ENCODE measurements around the gene BORCS6. TPM values are rescaled to one million over a fixed set of nuclear protein-coding genes. Genes with fewer than 3 reads are reported as not detected.

The BORCS6 gene
- total and polyA plus RNA-seq, 2 of the 4 experiments (the other 2 are of a cell fraction): 2.7 to 3.3 TPM

GRCh38 chr17:8155231-8155995, 34.6 kb downstream of the BORCS6 start:
- peak overlapping the region; percentile 33 for H2AK5ac ChIP-seq (ENCODE audit: low read depth, low read length)
- H4K8ac ChIP-seq (ENCODE audit: low read depth in 2 of 2, low read length in 2 of 2): no peak overlapping the region
- in situ Hi-C loops (cut with MboI; ENCODE audit: low sequenced_read_pairs) (loop anchor here (25.0 kb wide), 1 partner anchor 918 kb away; the partner anchor contains the start of genes DVL2, GABARAP and PHF23), dilution Hi-C loops (cut with HindIII; ENCODE audit: low sequenced_read_pairs, unreplicated experiment) (no loop called here), intact Hi-C loops (cut with micrococcal nuclease) (loop anchor here (5.0 kb wide), 1 partner anchor 73 kb away; no protein-coding TSS in a partner anchor)
- H2BK120ac ChIP-seq (ENCODE audit: low read depth, low read length): no peak overlapping the region
- CTCF ChIA-PET: interaction anchor here (0.6 kb wide), 1 partner anchor 23 kb away, joined by 8 read pairs; no protein-coding TSS in a partner anchor
- H3K4me2 ChIP-seq (ENCODE audit: low read depth, low read length): peak overlapping the region; percentile 87
- peaks cover under 1 to 46% of the 10 kb centered on the region in 2 experiments; a peak in 3 of 4 replicates for H3K79me1 ChIP-seq (ENCODE audit: low read depth in 1 of 2, low read length in 2 of 2)
- ATAC-seq (ENCODE audit: low read depth) (no peak), DNase-seq (no peak)
- WGBS, 2 experiments (ENCODE audit: extremely low coverage in 2 of 2, insufficient read length in 1 of 2): 39% methylated on average over 6 of the region's 14 CpGs; no CpG with 5 or more reads in 1 of the 2 experiments
- peak overlapping the region; percentile 29; the same call in 1 of the 2 replicates for H3K23ac ChIP-seq (ENCODE audit: low read depth, low read length)
- peaks cover 6% of the 10 kb centered on the region; the same call in 1 of the 2 replicates for H3K36me3 ChIP-seq (ENCODE audit: control insufficient read depth, insufficient read depth, low read length)
- POLR2A ChIA-PET (ENCODE audit: unreplicated experiment): interaction anchor here (1.4 kb wide), 1 partner anchor 18 kb away, joined by 8 read pairs; no protein-coding TSS in a partner anchor
- no TSS peak for BruUV-seq (replicated peaks)
- H3K18ac ChIP-seq (ENCODE audit: low read depth, low read length): no peak overlapping the region
- H3K9ac ChIP-seq (ENCODE audit: low read depth, low read length): peak overlapping the region; percentile 55; the same call in 1 of the 2 replicates
- no peak overlapping the region for H4K5ac ChIP-seq (ENCODE audit: low read depth, low read length)
- peak overlapping the region; percentile 69 for H3K4me3 ChIP-seq (ENCODE audit: insufficient read depth, low read depth, low read length)
- H4K91ac ChIP-seq (ENCODE audit: insufficient read depth, low read depth, low read length): peak overlapping the region; percentile 17; the same call in 1 of the 2 replicates
- peak overlapping the region; percentile 81 for H2AK9ac ChIP-seq (replicated peaks; ENCODE audit: low read depth, low read length, poor library complexity)
- no peaks in the 10 kb centered on the region for H3K9me3 ChIP-seq (ENCODE audit: control insufficient read depth, insufficient read depth, low read length)
- H3K4me1 ChIP-seq (ENCODE audit: control insufficient read depth, insufficient read depth, low read length): peaks cover 23% of the 10 kb centered on the region
- peak overlapping the region; percentile 89 for H2AFZ ChIP-seq (replicated peaks; ENCODE audit: low read length, poor library complexity)
- peaks cover 22% of the 10 kb centered on the region for H3K9me1 ChIP-seq (ENCODE audit: insufficient read depth, low read length)
- H2BK5ac ChIP-seq (ENCODE audit: low read depth, low read length, poor library complexity, severe bottlenecking): peak overlapping the region; percentile 75
- TF ChIP-seq CHD1 (IDR thresholded peaks at IDR 0.05; ENCODE audit: low read depth, low read length) (peak; percentile 5; the same call in 1 of the 2 replicates), RCOR1 (IDR thresholded peaks at IDR 0.05; ENCODE audit: insufficient replicate concordance, low read length) (no peak)
- H4K20me1 ChIP-seq (ENCODE audit: insufficient read depth, low read length): peaks cover 13% of the 10 kb centered on the region
- H3K14ac ChIP-seq (replicated peaks; ENCODE audit: low read depth, low read length): no peak overlapping the region; the same call in 1 of the 2 replicates
- H2BK15ac ChIP-seq (ENCODE audit: low read depth, low read length): 0 out of 3 replicates have a peak overlapping the region, but pooled peaks have one; percentile 30
- H3K27ac ChIP-seq (ENCODE audit: insufficient read depth, low read length): peak overlapping the region; percentile 45
- no peak overlapping the region; the same call in 1 of the 2 replicates for H3K4ac ChIP-seq (ENCODE audit: low read depth, low read length)
- no peaks in the 10 kb centered on the region for H3K27me3 ChIP-seq (ENCODE audit: control insufficient read depth, insufficient read depth, low read length)
- H3K56ac ChIP-seq (ENCODE audit: extremely low read depth, insufficient read depth, low read length): no peak overlapping the region
- H2BK20ac ChIP-seq (ENCODE audit: low read depth, low read length): no peak overlapping the region

All from IMR-90 (cell line).